K562 (cell line): ENCODE results near the gene UBE2E1. TPM values are rescaled to one million over a fixed set of nuclear protein-coding genes. Genes with fewer than 3 reads are reported as not detected.
A peak's percentile ranks its signal among the peaks of the same experiment; 100 is the strongest.

Experiments
- CEBPG ChIP-seq, 3 experiments: fragments of 200-800 bp in 1 of 3; sonication (Bioruptor generic) in 1 of 3; sonication (generic) in 1 of 3; formaldehyde crosslinking in 1 of 3; IDR thresholded peaks in 2 of 3; conservative IDR thresholded peaks in 1 of 3; 2 replicates each; pipeline versions ENCODE4 v1.6.1 to v1.8.0; 2016 to 2022; ENCODE audit warnings: missing compliant biosample characterization in 2 of 3, missing genetic modification characterization in 2 of 3, mild to moderate bottlenecking in 1 of 3, missing genetic modification reagents in 1 of 3
- CLOCK ChIP-seq: fragments of 250-450 bp; sonication (Bioruptor Pico); IDR thresholded peaks from 2 replicates; pipeline ENCODE4 v1.4.0; 2020; ENCODE audit warnings: mild to moderate bottlenecking, moderate library complexity, borderline replicate concordance
- FOXP1 ChIP-seq: sonication (generic); formaldehyde crosslinking; IDR thresholded peaks from 2 replicates; pipeline ENCODE4 v1.8.0; 2022; ENCODE audit warnings: mild to moderate bottlenecking, missing genetic modification reagents
- HDAC2 ChIP-seq: fragments of 450-650 bp; IDR thresholded peaks from 2 replicates; pipeline ENCODE4 v1.6.1; 2016; ENCODE audit warnings: mild to moderate bottlenecking
- HMGXB4 ChIP-seq: sonication (generic); formaldehyde crosslinking; IDR thresholded peaks from 2 replicates; pipeline ENCODE4 v1.8.1; 2023; ENCODE audit warnings: mild to moderate bottlenecking, missing genetic modification reagents
- HNRNPL ChIP-seq: fragments of 200-400 bp; formaldehyde crosslinking; IDR thresholded peaks from 2 replicates; pipeline ENCODE4 v1.6.1; 2017; ENCODE audit warnings: low read depth, mild to moderate bottlenecking, low read length
- HOMEZ ChIP-seq: fragments of 250-450 bp; sonication (Bioruptor Pico); IDR thresholded peaks from 2 replicates; pipeline ENCODE4 v1.4.0; 2020; ENCODE audit warnings: mild to moderate bottlenecking, moderate library complexity
- KDM2B ChIP-seq: fragments of 250-450 bp; sonication (Bioruptor Pico); IDR thresholded peaks from 2 replicates; pipeline ENCODE4 v1.8.0; 2021; ENCODE audit warnings: mild to moderate bottlenecking, moderate library complexity
- KDM5B ChIP-seq: fragments of 200-600 bp; sonication (generic); IDR thresholded peaks from 2 replicates; pipeline ENCODE4 v1.6.1; 2012; ENCODE audit warnings: low read depth, mild to moderate bottlenecking, moderate library complexity, low read length, control low read depth, inconsistent platforms; ENCODE audit not compliant: insufficient replicate concordance
- L3MBTL2 ChIP-seq: fragments of 450-650 bp; IDR thresholded peaks from 2 replicates; pipeline ENCODE4 v1.6.1; 2016; ENCODE audit warnings: mild to moderate bottlenecking, moderate library complexity
- MAX ChIP-seq: sonication (generic); formaldehyde crosslinking; IDR thresholded peaks from 2 replicates; pipeline ENCODE4 v1.9.0; 2022; ENCODE audit warnings: mild to moderate bottlenecking, missing genetic modification reagents
- MTA1 ChIP-seq: fragments of 450-650 bp; IDR thresholded peaks from 2 replicates; pipeline ENCODE4 v1.6.1; 2017; ENCODE audit warnings: borderline replicate concordance
- PHF8 ChIP-seq: fragments of 200-600 bp; sonication (generic); IDR thresholded peaks from 2 replicates; pipeline ENCODE4 v1.6.1; 2012; ENCODE audit warnings: mixed run types, mild to moderate bottlenecking, inconsistent platforms, low read length, moderate library complexity, borderline replicate concordance
- POLR2H ChIP-seq: IDR thresholded peaks from 2 replicates; pipeline ENCODE4 v1.6.1; 2016; ENCODE audit warnings: missing genetic modification characterization, low read depth, mild to moderate bottlenecking, control low read depth, missing compliant biosample characterization, moderate library complexity
- PRMT5 ChIP-seq: sonication (generic); formaldehyde crosslinking; IDR thresholded peaks from 2 replicates; pipeline ENCODE4 v1.5.0; 2020; ENCODE audit warnings: missing genetic modification reagents
- RBM39 ChIP-seq: fragments of 200-400 bp; formaldehyde crosslinking; optimal IDR thresholded peaks from 2 replicates; pipeline ENCODE3; 2018; ENCODE audit warnings: low read depth, low read length
- ZKSCAN3 ChIP-seq: fragments of 250-450 bp; sonication (Bioruptor Pico); IDR thresholded peaks from 2 replicates; pipeline ENCODE4 v1.4.0; 2020
- ZNF316 ChIP-seq: fragments of 450-650 bp; IDR thresholded peaks from 2 replicates; pipeline ENCODE4 v1.6.1; 2016
- polyA plus RNA-seq, 8 experiments: library from polyadenylated mRNA; depleted of rRNA in 4 of 8; stranded (reverse) in 5 of 8; unstranded in 3 of 8; fragments of >200 nt; fragmentation: Nextera tagmentation in 2 of 8; fragmentation: Illumina TruSeq in 1 of 8; extraction: Ambion mirVana in 2 of 8; extraction: Trizol in 1 of 8; gene quantifications; 2 replicates each; pipeline versions ENCODE4 v1.2.1 to v1.2.3, GENCODE V29; 2011 to 2014; ENCODE audit warnings: inconsistent platforms in 1 of 8, missing spikeins in 1 of 8
- total RNA-seq, 7 experiments: library from RNA; depleted of rRNA in 6 of 7; stranded (reverse); fragments of >200 nt in 6 of 7; fragmentation: Illumina TruSeq in 2 of 7; extraction: Trizol in 2 of 7; gene quantifications; 2 replicates each; pipeline versions ENCODE4 v1.2.1 to v1.2.3, GENCODE V29; 2011 to 2021; ENCODE audit warnings: low replicate concordance in 1 of 7
- TF ChIP-seq, protein P1 (sequence below): IDR thresholded peaks from 2 replicates; pipeline ENCODE4 v1.6.1; 2012; ENCODE audit warnings: low read depth, low read length, improper control_type of control experiment, borderline replicate concordance

The UBE2E1 gene
- total and polyA plus RNA-seq, 9 of the 15 experiments (the other 6 are each of a cell fraction or from before 2014, with no cell fraction given), result 54.4 to 294 (median 165) TPM

DNA sequence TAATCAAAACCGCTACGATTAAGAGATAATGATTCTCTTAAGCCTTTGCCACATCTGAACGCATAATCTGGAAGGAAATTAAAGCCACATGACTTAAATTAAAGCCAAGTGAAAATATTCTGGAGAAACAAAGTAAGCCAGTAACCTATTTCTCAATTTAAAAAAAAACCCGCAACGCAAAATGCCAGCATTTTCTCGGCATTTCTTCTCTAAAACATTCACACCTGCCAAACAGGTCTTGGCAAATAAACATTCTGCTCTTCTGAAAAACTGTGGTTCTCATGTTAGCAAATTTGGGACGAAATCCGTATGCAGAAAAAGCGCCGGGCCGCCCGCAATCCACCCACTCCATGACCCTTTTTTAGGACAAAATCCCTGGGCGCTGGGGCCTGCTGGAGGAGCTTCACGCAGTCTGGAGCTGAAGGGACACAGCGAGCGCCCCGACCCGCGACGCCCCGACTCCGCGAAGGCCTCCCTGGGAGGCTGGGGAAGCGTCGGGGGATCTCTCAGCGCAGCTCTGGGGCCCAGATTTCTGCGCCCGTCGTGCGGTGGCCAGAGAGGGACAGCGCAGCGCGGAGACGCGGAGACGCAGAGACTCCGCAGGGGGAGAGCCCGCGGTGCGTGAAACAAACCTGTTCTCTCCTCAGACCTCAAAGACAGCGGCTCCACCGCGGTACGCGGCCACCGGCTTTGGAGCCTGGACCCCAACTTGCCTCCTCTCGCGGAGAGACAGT, 110.6 kb downstream of the UBE2E1 start (continued):
- TF ChIP-seq HMGXB4 (CRISPR knock-in tag) (0 out of 2 replicates have a peak, but pooled peaks have one; percentile 80), KDM2B (CRISPR knock-in tag) (peak; percentile 72; the same call in 1 of the 2 replicates), MAX (peak; percentile 79; the same call in 1 of the 2 replicates), ZNF316 (no peak), MTA1 (no peak), PRMT5 (no peak), HNRNPL (no peak), HOMEZ (no peak), KDM5B (no peak), FOXP1 (CRISPR knock-in tag) (0 out of 2 replicates have a peak, but pooled peaks have one; percentile 44), ZKSCAN3 (CRISPR knock-in tag) (no peak), CLOCK (CRISPR knock-in tag) (no peak), RBM39 (peak; percentile 28), POLR2H (tag) (no peak), PHF8 (peak; percentile 76; the same call in 1 of the 2 replicates), L3MBTL2 (peak; percentile 95), HDAC2 (peak; percentile 21; the same call in 1 of the 2 replicates), CEBPG (CRISPR knock-in tag; IDR thresholded peaks at IDR 0.05) (peak; percentile 37; the same call in 1 of the 2 replicates), CEBPG (tag; conservative IDR thresholded peaks at IDR 0.05 in 1 of 2, IDR thresholded peaks at IDR 0.05 in 1 of 2) (no peak)
- TF ChIP-seq, protein P1, sequence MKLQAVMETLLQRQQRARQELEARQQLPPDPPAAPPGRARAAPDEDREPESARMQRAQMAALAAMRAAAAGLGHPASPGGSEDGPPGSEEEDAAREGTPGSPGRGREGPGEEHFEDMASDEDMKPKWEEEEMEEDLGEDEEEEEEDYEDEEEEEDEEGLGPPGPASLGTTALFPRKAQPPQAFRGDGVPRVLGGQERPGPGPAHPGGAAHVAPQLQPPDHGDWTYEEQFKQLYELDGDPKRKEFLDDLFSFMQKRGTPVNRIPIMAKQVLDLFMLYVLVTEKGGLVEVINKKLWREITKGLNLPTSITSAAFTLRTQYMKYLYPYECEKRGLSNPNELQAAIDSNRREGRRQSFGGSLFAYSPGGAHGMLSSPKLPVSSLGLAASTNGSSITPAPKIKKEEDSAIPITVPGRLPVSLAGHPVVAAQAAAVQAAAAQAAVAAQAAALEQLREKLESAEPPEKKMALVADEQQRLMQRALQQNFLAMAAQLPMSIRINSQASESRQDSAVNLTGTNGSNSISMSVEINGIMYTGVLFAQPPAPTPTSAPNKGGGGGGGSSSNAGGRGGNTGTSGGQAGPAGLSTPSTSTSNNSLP, result no peak
